Calu3 (cell line): ENCODE results near the gene TBC1D9. TPM values are rescaled to one million over a fixed set of nuclear protein-coding genes. Genes with fewer than 3 reads are reported as not detected.

ENCODE experiments used
- BruUV-seq: library from RNA; stranded (reverse); fragments of 400-500 nt; replicated peaks from 2 replicates; lab custom pipeline; 2021; lab: Mats Ljungman, UMichigan
- CTCF ChIA-PET: fragments of 300-600 bp; sonication (Branson Sonifier 250); formaldehyde crosslinking; loops from one replicate; lab custom pipeline; 2022; ENCODE audit warnings: antibody characterized with exemption; lab: Charles Lee
- DNase-seq: peaks from one replicate; pipeline ENCODE4 v3.0.0; 2022
- H3K27ac Mint-ChIP-seq: one replicate; pipeline ENCODE4 v1.8.0; 2022; ENCODE audit warnings: mixed read lengths; ENCODE audit not compliant: unreplicated experiment
- H3K27me3 Mint-ChIP-seq: one replicate; pipeline ENCODE4 v1.8.0; 2022; ENCODE audit warnings: mixed read lengths; ENCODE audit not compliant: unreplicated experiment
- H3K36me3 Mint-ChIP-seq: one replicate; pipeline ENCODE4 v1.8.0; 2022; ENCODE audit warnings: mild to moderate bottlenecking, moderate library complexity, mixed read lengths; ENCODE audit not compliant: insufficient read depth, unreplicated experiment
- H3K4me1 Mint-ChIP-seq: one replicate; pipeline ENCODE4 v1.8.0; 2022; ENCODE audit warnings: mild to moderate bottlenecking, low read depth, mixed read lengths; ENCODE audit not compliant: unreplicated experiment
- H3K4me3 Mint-ChIP-seq: one replicate; pipeline ENCODE4 v1.8.0; 2022; ENCODE audit warnings: mild to moderate bottlenecking, low read depth, moderate library complexity, mixed read lengths; ENCODE audit not compliant: unreplicated experiment
- H3K9me3 Mint-ChIP-seq: one replicate; pipeline ENCODE4 v1.8.0; 2022; ENCODE audit warnings: low read depth, mixed read lengths; ENCODE audit not compliant: unreplicated experiment
- intact Hi-C: fragments of 100-400 bp; cut with micrococcal nuclease; formaldehyde crosslinking; loops from one replicate; pipeline ENCODE4 v1.10.0; 2022; ENCODE audit not compliant: unreplicated experiment
- total RNA-seq: library from RNA; stranded (reverse); gene quantifications from 2 replicates; pipeline ENCODE4 v1.2.3, GENCODE V29; 2022
- TF ChIP-seq, protein P1 (sequence below): fragments of 200-600 bp; IDR thresholded peaks from one replicate; pipeline ENCODE4 v1.8.0; 2022; ENCODE audit warnings: antibody characterized with exemption; ENCODE audit not compliant: unreplicated experiment

Gene TBC1D9
- total RNA-seq, 1 experiment from 2014 or later: 9.4 TPM

DNA sequence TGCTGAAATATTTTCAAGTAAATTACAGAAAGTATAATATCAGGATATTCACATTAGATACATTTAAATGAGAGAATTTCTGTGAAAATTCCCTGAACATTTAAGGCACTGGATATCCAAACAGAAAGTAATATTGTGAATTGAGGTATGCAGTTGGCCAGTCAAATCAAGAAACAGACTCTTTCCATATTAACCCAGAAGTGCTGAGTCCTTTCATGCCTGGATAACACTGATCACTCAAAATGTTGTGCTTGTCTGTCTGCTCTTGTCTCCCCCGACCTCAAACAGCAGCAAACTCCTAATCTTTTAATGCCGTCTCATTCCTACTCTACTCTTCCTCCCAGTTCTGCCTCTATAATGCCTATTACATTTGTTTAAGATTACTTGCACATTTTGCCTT lies 51.2 kb downstream of the TBC1D9 start:
- H3K4me3 Mint-ChIP-seq: no peak overlapping the region
- CTCF ChIA-PET: no interaction called here
- intact Hi-C loops: no loop called here
- BruUV-seq: no TSS peak
- DNase-seq: no peak
- H3K36me3 Mint-ChIP-seq: no peaks in the 10 kb centered on the region
- no peaks in the 10 kb centered on the region for H3K9me3 Mint-ChIP-seq
- H3K27me3 Mint-ChIP-seq: no peaks in the 10 kb centered on the region
- H3K27ac Mint-ChIP-seq: no peak overlapping the region
- H3K4me1 Mint-ChIP-seq: no peaks in the 10 kb centered on the region
- TF ChIP-seq, protein P1, sequence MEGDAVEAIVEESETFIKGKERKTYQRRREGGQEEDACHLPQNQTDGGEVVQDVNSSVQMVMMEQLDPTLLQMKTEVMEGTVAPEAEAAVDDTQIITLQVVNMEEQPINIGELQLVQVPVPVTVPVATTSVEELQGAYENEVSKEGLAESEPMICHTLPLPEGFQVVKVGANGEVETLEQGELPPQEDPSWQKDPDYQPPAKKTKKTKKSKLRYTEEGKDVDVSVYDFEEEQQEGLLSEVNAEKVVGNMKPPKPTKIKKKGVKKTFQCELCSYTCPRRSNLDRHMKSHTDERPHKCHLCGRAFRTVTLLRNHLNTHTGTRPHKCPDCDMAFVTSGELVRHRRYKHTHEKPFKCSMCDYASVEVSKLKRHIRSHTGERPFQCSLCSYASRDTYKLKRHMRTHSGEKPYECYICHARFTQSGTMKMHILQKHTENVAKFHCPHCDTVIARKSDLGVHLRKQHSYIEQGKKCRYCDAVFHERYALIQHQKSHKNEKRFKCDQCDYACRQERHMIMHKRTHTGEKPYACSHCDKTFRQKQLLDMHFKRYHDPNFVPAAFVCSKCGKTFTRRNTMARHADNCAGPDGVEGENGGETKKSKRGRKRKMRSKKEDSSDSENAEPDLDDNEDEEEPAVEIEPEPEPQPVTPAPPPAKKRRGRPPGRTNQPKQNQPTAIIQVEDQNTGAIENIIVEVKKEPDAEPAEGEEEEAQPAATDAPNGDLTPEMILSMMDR: no peak

DNA sequence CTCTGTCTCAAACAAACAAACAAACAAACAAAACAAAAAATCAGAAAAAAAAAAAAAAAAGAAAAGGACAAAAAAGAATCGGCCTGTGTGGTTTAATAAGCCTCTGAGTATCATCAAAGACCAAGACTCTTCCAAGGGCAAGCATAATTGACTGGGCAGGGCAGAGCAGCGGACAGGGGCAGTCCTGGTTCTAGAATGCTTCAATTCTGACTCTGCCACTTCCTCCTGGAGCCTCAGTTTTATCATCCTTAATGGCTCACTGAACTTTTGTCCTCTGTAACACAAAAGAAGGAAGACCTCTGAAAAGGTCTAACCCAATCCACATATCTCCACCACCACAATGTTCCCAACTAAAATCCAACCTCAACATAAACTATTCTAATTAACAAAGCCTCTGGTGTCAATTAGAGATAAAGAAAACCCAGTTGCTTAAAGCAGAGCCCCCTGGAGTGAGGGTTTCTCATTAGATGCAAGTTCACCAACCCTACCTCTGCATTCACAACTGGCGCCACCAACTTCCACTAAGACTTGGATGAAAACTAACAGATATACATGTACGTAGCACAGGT lies 51.7 kb downstream of the TBC1D9 start:
- no peaks in the 10 kb centered on the region for H3K4me1 Mint-ChIP-seq
- intact Hi-C loops: no loop called here
- H3K9me3 Mint-ChIP-seq: no peaks in the 10 kb centered on the region
- H3K36me3 Mint-ChIP-seq: no peaks in the 10 kb centered on the region
- TF ChIP-seq, protein P1: no peak
- CTCF ChIA-PET: no interaction called here
- no TSS peak for BruUV-seq
- no peaks in the 10 kb centered on the region for H3K27me3 Mint-ChIP-seq
- no peak for DNase-seq
- H3K4me3 Mint-ChIP-seq: no peak overlapping the region
- no peak overlapping the region for H3K27ac Mint-ChIP-seq

DNA sequence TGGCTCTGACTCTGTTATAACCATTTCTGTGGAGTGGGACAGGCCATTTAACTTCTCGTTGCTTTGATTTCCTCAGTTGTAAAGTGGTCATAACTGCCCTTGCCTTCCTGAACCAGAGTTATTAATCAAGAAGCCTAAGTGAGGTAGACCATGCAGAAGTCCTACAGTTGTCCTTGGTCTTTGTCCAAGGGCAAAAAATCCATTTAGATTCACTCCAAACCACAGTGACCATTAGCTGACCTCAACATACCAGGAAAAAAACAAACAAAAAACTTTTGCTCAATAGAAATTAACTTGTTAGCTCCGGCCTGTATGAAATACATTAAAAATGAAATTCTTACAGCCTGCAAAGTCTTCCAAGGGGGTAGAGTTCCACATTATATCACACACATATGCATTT lies 52.7 kb downstream of the TBC1D9 start:
- no TSS peak for BruUV-seq
- Mint-ChIP-seq H3K4me1 (no peaks in the 10 kb centered on the region), H3K27me3 (no peaks in the 10 kb centered on the region), H3K9me3 (no peaks in the 10 kb centered on the region), H3K4me3 (no peak overlapping the region), H3K27ac (no peak overlapping the region), H3K36me3 (no peaks in the 10 kb centered on the region)
- TF ChIP-seq, protein P1: no peak
- intact Hi-C loops: no loop called here
- CTCF ChIA-PET: no interaction called here
- DNase-seq: no peak

DNA sequence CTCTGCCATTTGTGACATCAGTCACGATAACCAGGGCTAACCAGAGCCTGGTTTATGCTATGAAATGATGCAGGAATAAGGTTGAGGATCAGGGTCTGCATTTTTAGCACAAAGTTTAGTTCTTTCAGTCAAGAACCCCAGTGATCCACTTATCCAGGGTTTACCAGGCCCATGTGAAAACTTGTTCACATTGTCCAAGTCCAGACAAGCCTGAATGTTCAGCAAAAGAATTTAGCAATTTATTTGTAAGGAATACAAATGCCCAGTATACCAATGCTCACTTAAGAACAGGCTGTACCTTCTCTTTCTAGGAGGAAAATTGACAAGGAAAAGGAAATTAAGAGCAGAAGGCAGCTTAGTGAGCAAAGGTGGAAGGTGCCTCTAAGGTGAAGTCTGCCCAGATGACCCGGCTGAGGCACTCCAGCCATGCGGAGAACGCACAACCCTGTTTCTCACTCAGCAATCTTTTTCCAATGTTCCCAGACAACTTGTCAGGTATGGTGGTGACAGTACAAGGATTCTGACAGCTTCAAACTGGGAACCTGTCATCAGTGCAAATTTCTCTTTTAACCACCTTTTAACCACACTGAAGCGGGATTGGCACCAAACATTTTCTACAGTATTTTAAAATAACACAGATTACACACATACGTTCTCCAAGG lies 54.0 kb downstream of the TBC1D9 start:
- DNase-seq: no peak
- Mint-ChIP-seq H3K27ac (no peak overlapping the region), H3K4me1 (no peaks in the 10 kb centered on the region), H3K27me3 (no peaks in the 10 kb centered on the region), H3K4me3 (no peak overlapping the region), H3K9me3 (no peaks in the 10 kb centered on the region), H3K36me3 (no peaks in the 10 kb centered on the region)
- BruUV-seq: no TSS peak
- CTCF ChIA-PET: no interaction called here
- intact Hi-C loops: no loop called here
- TF ChIP-seq, protein P1: no peak
